Peyer's patch (tissue), 4 donors: ENCODE results near the gene SLC43A3. TPM values are rescaled to one million over a fixed set of nuclear protein-coding genes. Genes with fewer than 3 reads are reported as not detected.

Experiments used
- DNase-seq, 3 donors: peaks; one replicate each; pipeline ENCODE4 v3.0.0-alpha.2; 2017 to 2019
- H3K27ac ChIP-seq, 4 donors: fragments of 200-600 bp; sonication (generic); one replicate each; pipeline ENCODE4 v1.5.1; 2016 to 2019
- H3K27me3 ChIP-seq, 2 donors: fragments of 200-600 bp; sonication (generic); one replicate each; pipeline ENCODE4 v1.5.1; 2019
- H3K36me3 ChIP-seq, 3 donors: fragments of 200-600 bp; sonication (generic); one replicate each; pipeline ENCODE4 v1.5.1; 2016 to 2019
- H3K4me1 ChIP-seq, 4 donors: fragments of 200-600 bp; sonication (generic); one replicate each; pipeline ENCODE4 v1.5.1; 2016 to 2019
- H3K4me3 ChIP-seq, 4 donors: fragments of 200-600 bp; sonication (generic); 1 replicate in 3 of 4; 2 replicates in 1 of 4; pipeline ENCODE4 v1.5.1; 2016 to 2019; ENCODE audit warnings: mild to moderate bottlenecking in 1 of 4
- H3K9me3 ChIP-seq, 4 donors: fragments of 200-600 bp; sonication (generic); one replicate each; pipeline ENCODE4 v1.5.1; 2016 to 2019; ENCODE audit warnings: mild to moderate bottlenecking in 1 of 4
- CTCF ChIP-seq, 6 experiments: fragments of 450-650 bp in 4 of 6; fragments of 200-600 bp in 2 of 6; sonication (generic) in 1 of 6; IDR thresholded peaks; one replicate each; pipeline ENCODE4 v1.5.1; 2017 to 2019; ENCODE audit warnings: antibody characterized with exemption in 6 of 6, mild to moderate bottlenecking in 3 of 6, moderate library complexity in 1 of 6
- POLR2A ChIP-seq, 2 donors: fragments of 450-650 bp; IDR thresholded peaks; one replicate each; pipeline ENCODE4 v1.5.1; 2017; ENCODE audit warnings: antibody characterized with exemption in 2 of 2, mild to moderate bottlenecking in 2 of 2, moderate library complexity in 2 of 2
- total RNA-seq, 4 donors: library from RNA; depleted of rRNA; stranded (reverse); fragments of >200 nt; gene quantifications; one replicate each; pipeline ENCODE4 v1.1.0, GENCODE V29; 2016

SLC43A3 gene
- total RNA-seq, 4 donors from 2014 or later: 5.1 to 38.8 (median 17.6) TPM

GRCh38 chr11:57360991-57361390 lies 65.9 kb downstream of the SLC43A3 start:
- no peaks in the 10 kb centered on the region for H3K36me3 ChIP-seq
- no peak overlapping the region for H3K27ac ChIP-seq
- DNase-seq: no peak
- H3K4me1 ChIP-seq: peaks cover 0 to 5% (median 0%) of the 10 kb centered on the region in 4 donors
- no peaks in the 10 kb centered on the region for H3K9me3 ChIP-seq
- H3K4me3 ChIP-seq: no peak overlapping the region
- no peaks in the 10 kb centered on the region for H3K27me3 ChIP-seq
- no peak for TF ChIP-seq CTCF (IDR thresholded peaks at IDR 0.05)
- no peak for TF ChIP-seq POLR2A (IDR thresholded peaks at IDR 0.05)

GRCh38 chr11:57359896-57360690 lies 66.8 kb downstream of the SLC43A3 start:
- Histone ChIP-seq H3K27ac (no peak overlapping the region), H3K4me1 (peaks cover 0 to 5% (median 0%) of the 10 kb centered on the region in 4 donors)
- TF ChIP-seq POLR2A (IDR thresholded peaks at IDR 0.05) (no peak), CTCF (IDR thresholded peaks at IDR 0.05) (no peak)

GRCh38 chr11:57359396-57359795 lies 67.5 kb downstream of the SLC43A3 start:
- H3K9me3 ChIP-seq: no peaks in the 10 kb centered on the region
- no peaks in the 10 kb centered on the region for H3K36me3 ChIP-seq
- no peak overlapping the region for H3K4me3 ChIP-seq
- no peak for TF ChIP-seq POLR2A (IDR thresholded peaks at IDR 0.05)
- no peak overlapping the region for H3K27ac ChIP-seq
- peak in 1 of 3 donors; percentile 25 for DNase-seq
- H3K27me3 ChIP-seq: no peaks in the 10 kb centered on the region
- peaks cover 0 to 5% (median 0%) of the 10 kb centered on the region in 4 donors for H3K4me1 ChIP-seq

More at GRCh38 chr11:57359896-57360690, 66.8 kb downstream of the SLC43A3 start:
- no peaks in the 10 kb centered on the region for H3K27me3 ChIP-seq
- no peak for DNase-seq
- H3K4me3 ChIP-seq: no peak overlapping the region
- no peaks in the 10 kb centered on the region for H3K9me3 ChIP-seq
- H3K36me3 ChIP-seq: no peaks in the 10 kb centered on the region

- Histone ChIP-seq H3K4me3 (no peak overlapping the region), H3K27ac (no peak overlapping the region), H3K36me3 (no peaks in the 10 kb centered on the region), H3K27me3 (no peaks in the 10 kb centered on the region), H3K4me1 (peaks cover 0 to 5% (median 0%) of the 10 kb centered on the region in 4 donors), H3K9me3 (no peaks in the 10 kb centered on the region)
- peak in 1 of 3 donors; percentile 31 for DNase-seq
- TF ChIP-seq POLR2A (IDR thresholded peaks at IDR 0.05) (no peak), CTCF (IDR thresholded peaks at IDR 0.05) (no peak)
Measured at GRCh38 chr11:57358991-57359390, 67.9 kb downstream of the SLC43A3 start.

GRCh38 chr11:57358543-57358961 lies 68.4 kb downstream of the SLC43A3 start:
- no peak for TF ChIP-seq POLR2A (IDR thresholded peaks at IDR 0.05)
- no peak for TF ChIP-seq CTCF (IDR thresholded peaks at IDR 0.05)
- no peak for DNase-seq
- peaks cover 0 to 5% (median 0%) of the 10 kb centered on the region in 4 donors for H3K4me1 ChIP-seq
- no peaks in the 10 kb centered on the region for H3K36me3 ChIP-seq
- H3K27me3 ChIP-seq: no peaks in the 10 kb centered on the region
- no peak overlapping the region for H3K27ac ChIP-seq
- H3K4me3 ChIP-seq: no peak overlapping the region
- H3K9me3 ChIP-seq: no peaks in the 10 kb centered on the region

- no peak for DNase-seq
- H3K9me3 ChIP-seq: no peaks in the 10 kb centered on the region
- TF ChIP-seq CTCF (IDR thresholded peaks at IDR 0.05) (no peak), POLR2A (IDR thresholded peaks at IDR 0.05) (no peak)
- H3K4me1 ChIP-seq: peaks cover 0 to 5% (median 0%) of the 10 kb centered on the region in 4 donors
- H3K4me3 ChIP-seq: no peak overlapping the region
- no peaks in the 10 kb centered on the region for H3K36me3 ChIP-seq
- H3K27me3 ChIP-seq: no peaks in the 10 kb centered on the region
- H3K27ac ChIP-seq: peak overlapping the region in 1 of 4 donors; percentile 35
Measured at GRCh38 chr11:57357856-57358255, 69.1 kb downstream of the SLC43A3 start.
